Measurements from ENCODE around the gene RNF224.
"Not testable (repeated sequence)": the region's sequence is repeated elsewhere in the genome, so short reads cannot be mapped to it uniquely, and the experiment has no call there.

RNF224 gene

DNA sequence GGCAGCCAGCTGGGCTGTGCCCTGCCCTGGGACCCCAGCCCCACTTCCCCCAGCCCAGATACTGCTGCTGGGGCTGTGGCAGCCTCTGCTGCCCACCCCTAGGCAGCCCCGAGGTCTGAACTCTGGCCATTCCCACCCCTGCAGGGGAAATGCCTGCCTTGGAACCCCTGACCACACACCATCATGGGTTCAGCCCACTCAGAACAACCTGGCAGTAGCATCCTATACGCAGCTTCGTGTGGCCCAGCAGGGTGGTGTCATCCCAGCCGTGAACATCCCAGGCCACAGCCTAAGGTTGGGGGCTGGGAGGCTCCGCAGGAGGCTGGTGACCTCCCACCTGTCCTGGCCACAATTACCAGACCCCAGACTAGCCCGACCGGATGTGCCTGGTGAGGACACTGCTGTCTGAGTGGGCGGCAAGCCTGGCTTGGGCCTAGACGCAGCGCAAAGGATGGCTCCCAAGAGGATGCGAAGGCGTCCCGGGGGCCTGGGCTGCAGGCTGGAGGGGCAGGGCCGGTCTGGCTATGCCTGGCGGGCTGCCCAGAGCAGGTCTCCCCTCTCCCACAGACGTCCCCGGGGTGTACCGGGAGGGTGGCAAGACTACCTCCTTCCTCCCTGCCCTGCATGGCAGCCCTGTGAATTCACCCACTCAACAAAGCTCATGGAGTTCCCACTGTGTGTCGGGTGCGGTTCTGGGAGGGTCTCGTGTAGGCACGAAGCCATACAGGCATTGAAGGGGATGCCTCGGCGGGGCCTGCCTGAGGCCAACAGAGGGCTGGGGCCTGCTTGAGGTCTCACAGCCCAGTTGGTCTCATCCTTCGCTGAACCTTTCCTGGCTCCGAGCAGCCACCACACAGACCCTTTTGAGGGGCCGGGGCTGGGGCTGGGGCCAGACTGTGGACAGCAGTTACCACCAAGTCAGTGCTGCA lies 1.9 kb downstream of the RNF224 start:
- no peak for DNase-seq

DNA sequence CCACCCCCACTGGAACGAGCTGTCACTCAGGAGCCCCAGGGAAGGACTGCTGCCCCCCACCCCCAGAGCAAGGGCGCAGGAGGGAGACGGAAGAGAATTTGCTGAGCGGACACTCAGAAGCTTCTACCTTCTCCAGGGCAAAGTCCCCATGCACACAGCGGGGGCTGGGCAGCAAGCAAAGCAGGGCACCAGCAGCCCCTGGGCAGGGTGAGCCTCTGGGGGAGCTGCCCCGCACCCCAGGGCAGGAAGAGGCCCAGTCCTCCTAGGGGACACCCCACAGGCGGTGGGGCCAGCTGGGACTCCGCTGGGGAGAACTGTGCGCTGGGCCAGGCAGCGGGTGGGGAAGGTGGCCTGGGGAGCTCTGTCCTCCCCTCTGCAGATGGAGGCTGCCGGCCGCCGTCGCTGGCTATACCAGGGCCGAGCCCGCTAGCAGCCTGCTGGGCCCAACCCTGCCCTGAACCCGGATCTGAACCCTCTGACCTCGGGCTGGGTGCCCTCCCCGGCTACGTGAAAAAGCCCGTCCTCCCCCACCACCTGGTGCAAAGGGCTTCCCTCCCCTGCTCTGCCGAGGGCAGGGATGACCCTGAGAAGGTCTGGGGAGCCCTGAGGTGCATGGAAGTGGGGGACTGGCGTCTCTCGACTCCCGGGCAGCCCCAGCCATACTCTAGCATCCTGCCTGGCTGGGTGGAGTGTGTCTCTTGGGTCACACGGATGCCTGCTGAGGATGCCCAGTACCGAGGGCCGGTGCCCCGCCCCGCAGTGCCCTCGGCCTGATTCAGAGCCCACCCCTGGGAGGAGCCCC lies 2.8 kb downstream of the RNF224 start:
- no peak for DNase-seq

- DNase-seq: no peak
These were observed 3.5 kb downstream of the RNF224 start, which contains the start of gene SLC34A3 for GRCh38 chr9:137230705-137231371. SLC34A3 (plus strand) TSS chr9:137230901; CDS start chr9:137231703, 802 bp downstream.

- no peak for DNase-seq
These were observed 4.2 kb downstream of the RNF224 start for GRCh38 chr9:137231372-137232039.

DNA sequence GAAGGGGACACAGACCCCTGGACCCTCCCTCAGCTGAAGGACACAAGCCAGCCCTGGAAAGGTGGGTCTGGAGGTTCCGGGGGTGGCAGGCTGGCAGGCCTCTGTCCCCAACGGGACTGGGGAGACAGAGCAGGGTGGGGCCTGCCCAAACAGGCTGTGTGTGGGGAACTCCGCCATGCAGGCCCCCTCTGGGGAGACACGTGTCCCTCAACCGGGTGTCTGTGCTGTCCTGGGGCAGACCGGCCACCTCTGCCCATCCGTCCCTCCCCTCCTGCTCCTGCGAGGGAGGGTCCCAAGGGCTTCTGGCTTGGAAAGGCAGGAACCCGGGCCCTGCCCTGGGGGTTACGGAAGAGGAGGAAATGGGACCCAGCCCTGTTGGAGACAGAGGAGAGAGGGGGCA lies 4.8 kb downstream of the RNF224 start:
- no peak for DNase-seq

GRCh38 chr9:137232510-137232909 lies 5.2 kb downstream of the RNF224 start:
- no peak for DNase-seq

DNA sequence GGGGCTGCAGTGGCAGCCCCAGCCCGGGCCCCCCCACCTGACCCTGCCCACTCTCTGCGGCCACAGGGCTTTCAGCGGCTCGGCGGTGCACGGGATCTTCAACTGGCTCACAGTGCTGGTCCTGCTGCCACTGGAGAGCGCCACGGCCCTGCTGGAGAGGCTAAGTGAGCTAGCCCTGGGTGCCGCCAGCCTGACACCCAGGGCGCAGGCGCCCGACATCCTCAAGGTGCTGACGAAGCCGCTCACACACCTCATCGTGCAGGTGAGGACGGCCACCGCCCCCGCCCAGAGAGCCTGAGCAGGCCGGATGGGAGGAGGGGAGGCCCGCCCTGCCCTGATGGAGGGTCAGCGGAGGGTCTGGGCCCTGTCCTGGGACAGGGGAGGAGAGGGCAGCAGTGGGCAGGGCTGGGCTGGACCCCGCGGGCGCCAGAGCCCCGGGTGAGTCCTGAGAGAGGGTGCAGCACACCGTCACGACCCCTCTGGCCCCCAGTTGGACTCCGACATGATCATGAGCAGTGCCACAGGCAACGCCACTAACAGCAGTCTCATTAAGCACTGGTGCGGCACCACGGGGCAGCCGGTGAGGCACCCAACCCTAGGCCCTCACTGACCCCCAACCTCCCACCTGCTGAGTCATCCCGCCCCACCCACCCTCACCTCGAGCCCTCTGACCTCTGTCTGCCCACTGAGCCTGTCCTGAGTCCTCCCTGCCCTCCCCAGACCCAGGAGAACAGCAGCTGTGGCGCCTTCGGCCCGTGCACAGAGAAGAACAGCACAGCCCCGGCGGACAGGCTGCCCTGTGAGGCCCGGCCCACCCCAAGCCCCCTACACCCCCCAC lies 6.1 kb downstream of the RNF224 start:
- no peak for DNase-seq

DNA sequence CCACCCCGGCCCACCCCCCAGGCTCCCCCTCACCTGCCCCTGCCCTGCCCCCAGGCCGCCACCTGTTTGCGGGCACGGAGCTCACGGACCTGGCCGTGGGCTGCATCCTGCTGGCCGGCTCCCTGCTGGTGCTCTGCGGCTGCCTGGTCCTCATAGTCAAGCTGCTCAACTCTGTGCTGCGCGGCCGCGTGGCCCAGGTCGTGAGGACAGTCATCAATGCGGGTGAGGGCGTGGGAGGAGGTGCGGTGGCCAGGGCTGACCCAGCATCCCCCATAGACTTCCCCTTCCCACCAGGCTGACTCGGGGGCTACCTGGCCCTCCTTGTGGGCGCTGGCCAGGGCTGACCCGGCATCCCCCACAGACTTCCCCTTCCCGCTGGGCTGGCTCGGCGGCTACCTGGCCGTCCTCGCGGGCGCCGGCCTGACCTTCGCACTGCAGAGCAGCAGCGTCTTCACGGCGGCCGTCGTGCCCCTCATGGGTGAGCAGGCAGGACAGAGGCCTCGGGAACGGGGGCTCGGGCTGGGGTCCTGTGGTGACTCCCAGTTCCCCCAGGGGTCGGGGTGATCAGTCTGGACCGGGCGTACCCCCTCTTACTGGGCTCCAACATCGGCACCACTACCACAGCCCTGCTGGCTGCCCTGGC lies 6.9 kb downstream of the RNF224 start:
- no peak for DNase-seq

GRCh38 chr9:137234758-137235423 lies 7.6 kb downstream of the RNF224 start:
- DNase-seq: no peak

- DNase-seq: no peak
These were observed 8.3 kb downstream of the RNF224 start for GRCh38 chr9:137235424-137236237.

GRCh38 chr9:137236238-137236935 lies 9.1 kb downstream of the RNF224 start:
- peak; percentile 97 for DNase-seq

GRCh38 chr9:137236936-137237421 lies 9.7 kb downstream of the RNF224 start:
- no peak for DNase-seq

- DNase-seq: no peak
These were observed 10.7 kb downstream of the RNF224 start for GRCh38 chr9:137237759-137238726.

GRCh38 chr9:137239541-137240200 lies 12.4 kb downstream of the RNF224 start:
- DNase-seq: not testable (repeated sequence)

DNA sequence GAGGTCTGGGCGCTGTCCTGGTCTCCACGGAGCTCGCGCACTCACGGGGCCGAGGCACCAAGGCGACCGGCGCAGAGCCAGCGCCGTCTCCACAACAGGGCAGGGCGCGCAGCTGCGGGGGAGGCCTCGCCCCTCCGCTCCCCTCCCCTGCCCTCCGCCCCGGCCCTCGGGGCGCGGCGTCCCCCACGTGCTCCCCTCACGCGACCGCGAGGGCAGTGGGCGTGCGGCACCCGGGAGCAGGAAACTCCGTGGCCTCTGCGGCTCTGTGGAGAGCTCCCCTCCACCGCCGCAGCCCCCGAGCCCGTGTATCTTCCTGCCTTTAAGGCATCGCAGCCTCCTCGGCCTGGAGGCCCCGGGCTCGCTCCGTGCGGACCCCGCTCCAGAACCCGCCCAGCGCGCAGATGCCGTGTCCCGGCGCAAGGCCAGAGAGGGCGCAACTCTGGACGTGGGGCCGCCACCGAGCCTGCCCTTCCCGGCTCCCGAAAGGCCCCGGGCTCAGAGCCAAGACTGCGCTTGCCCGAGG lies 13.1 kb downstream of the RNF224 start:
- DNase-seq: peak; percentile 76

GRCh38 chr9:137240841-137241489 lies 13.7 kb downstream of the RNF224 start, which contains the start of gene TUBB4B:
TUBB4B (plus strand) TSS chr9:137241287; CDS start chr9:137241361, 74 bp downstream.
- DNase-seq: peak; percentile 97

All from stimulated activated CD8-positive, alpha-beta memory T cell treated with anti-CD3 and anti-CD28 coated beads, Interleukin-4, amount 100 ng/mL, for 48 hours (primary cell).